Retinal pigment epithelial cell (primary cell): ENCODE data around the gene SUPT7L.

Experiments used
- DNase-seq: peaks from one replicate; pipeline ENCODE4 v3.0.0-alpha.2; 2010; ENCODE audit warnings: low read depth
- H3K4me3 ChIP-seq: 2 replicates; pipeline ENCODE4 v1.5.1; 2011; ENCODE audit warnings: mild to moderate bottlenecking, low read length, control low read depth, moderate library complexity
- CTCF ChIP-seq: conservative IDR thresholded peaks from 2 replicates; pipeline ENCODE4 v1.5.1; 2011; ENCODE audit warnings: low read depth, low read length, control low read depth, inconsistent platforms

The SUPT7L gene

GRCh38 chr2:27652790-27653189, 10.6 kb downstream of the SUPT7L start:
- H3K4me3 ChIP-seq, result no peak overlapping the region
- no peak for DNase-seq
- TF ChIP-seq CTCF, result no peak

GRCh38 chr2:27652341-27652740, 11.1 kb downstream of the SUPT7L start:
- no peak for TF ChIP-seq CTCF
- no peak for DNase-seq
- H3K4me3 ChIP-seq, result no peak overlapping the region

GRCh38 chr2:27651056-27651455, 12.4 kb downstream of the SUPT7L start:
- no peak overlapping the region for H3K4me3 ChIP-seq
- no peak for DNase-seq
- no peak for TF ChIP-seq CTCF

GRCh38 chr2:27647737-27648136, 15.7 kb downstream of the SUPT7L start:
- no peak overlapping the region for H3K4me3 ChIP-seq
- no peak for DNase-seq
- TF ChIP-seq CTCF, result no peak

- DNase-seq, result no peak
Observed at GRCh38 chr2:27647289-27647688, 16.1 kb downstream of the SUPT7L start.

GRCh38 chr2:27645197-27645596, 18.2 kb downstream of the SUPT7L start:
- TF ChIP-seq CTCF, result no peak
- no peak for DNase-seq
- no peak overlapping the region for H3K4me3 ChIP-seq

More at GRCh38 chr2:27647289-27647688, 16.1 kb downstream of the SUPT7L start:
- TF ChIP-seq CTCF, result no peak
- no peak overlapping the region for H3K4me3 ChIP-seq

GRCh38 chr2:27640722-27641245, 22.6 kb downstream of the SUPT7L start:
- no peak for TF ChIP-seq CTCF
- H3K4me3 ChIP-seq, result no peak overlapping the region
- no peak for DNase-seq
